Measurements from ENCODE around the gene ZFYVE26.

The ZFYVE26 gene

GRCh38 chr14:67816326-67817002 lies at the start of gene ZFYVE26 (continued):
- TF ChIP-seq ZNF175 (tag by site-specific recombination; IDR thresholded peaks at IDR 0.05) (no peak), OSR2 (tag by site-specific recombination; IDR thresholded peaks at IDR 0.05) (no peak), ZNF529 (tag by site-specific recombination; IDR thresholded peaks at IDR 0.05; ENCODE audit: insufficient replicate concordance) (no peak), ZNF341 (tag by site-specific recombination; IDR thresholded peaks at IDR 0.05; ENCODE audit: low read depth) (no peak; the same call in 1 of the 2 replicates), MZF1 (tag by site-specific recombination; IDR thresholded peaks at IDR 0.05; ENCODE audit: borderline replicate concordance) (no peak), ZNF18 (tag by site-specific recombination; IDR thresholded peaks at IDR 0.05) (no peak), ZBTB49 (tag by site-specific recombination; IDR thresholded peaks at IDR 0.05; ENCODE audit: low read depth) (no peak), ZNF404 (tag by site-specific recombination; IDR thresholded peaks at IDR 0.05) (no peak), FEZF1 (tag by site-specific recombination; IDR thresholded peaks at IDR 0.05) (no peak), ZSCAN16 (tag by site-specific recombination; IDR thresholded peaks at IDR 0.05) (no peak), YY1 (tag by site-specific recombination; IDR thresholded peaks at IDR 0.05) (peak; percentile 83), ZNF10 (tag by site-specific recombination; IDR thresholded peaks at IDR 0.05) (peak; percentile 22; the same call in 1 of the 2 replicates), ZNF654 (tag by site-specific recombination; IDR thresholded peaks at IDR 0.05; ENCODE audit: low read depth) (no peak), ZNF391 (tag by site-specific recombination; IDR thresholded peaks at IDR 0.05; ENCODE audit: borderline replicate concordance, low read depth) (no peak), ZBTB7A (tag by site-specific recombination; IDR thresholded peaks at IDR 0.05; ENCODE audit: low read depth) (no peak), ZNF768 (tag by site-specific recombination; IDR thresholded peaks at IDR 0.05) (no peak), ZFP41 (tag by site-specific recombination; IDR thresholded peaks at IDR 0.05; ENCODE audit: borderline replicate concordance) (no peak), ZSCAN5A (tag by site-specific recombination; IDR thresholded peaks at IDR 0.05) (no peak), ZNF785 (tag by site-specific recombination; IDR thresholded peaks at IDR 0.05) (no peak), ZNF777 (tag by site-specific recombination; IDR thresholded peaks at IDR 0.05; ENCODE audit: borderline replicate concordance) (no peak), ZNF580 (tag by site-specific recombination; IDR thresholded peaks at IDR 0.05) (0 out of 2 replicates have a peak, but pooled peaks have one; percentile 52), ZNF292 (tag by site-specific recombination; IDR thresholded peaks at IDR 0.05; ENCODE audit: borderline replicate concordance, low read depth) (no peak), EGR2 (tag by site-specific recombination; IDR thresholded peaks at IDR 0.05; ENCODE audit: low read depth) (no peak), CTCF (tag by site-specific recombination; IDR thresholded peaks at IDR 0.05) (no peak), ZNF266 (tag by site-specific recombination; IDR thresholded peaks at IDR 0.05; ENCODE audit: low read depth) (no peak), ZNF2 (tag by site-specific recombination; IDR thresholded peaks at IDR 0.05) (no peak), ZNF157 (tag by site-specific recombination; IDR thresholded peaks at IDR 0.05) (no peak)
- TF ChIP-seq, protein P1, sequence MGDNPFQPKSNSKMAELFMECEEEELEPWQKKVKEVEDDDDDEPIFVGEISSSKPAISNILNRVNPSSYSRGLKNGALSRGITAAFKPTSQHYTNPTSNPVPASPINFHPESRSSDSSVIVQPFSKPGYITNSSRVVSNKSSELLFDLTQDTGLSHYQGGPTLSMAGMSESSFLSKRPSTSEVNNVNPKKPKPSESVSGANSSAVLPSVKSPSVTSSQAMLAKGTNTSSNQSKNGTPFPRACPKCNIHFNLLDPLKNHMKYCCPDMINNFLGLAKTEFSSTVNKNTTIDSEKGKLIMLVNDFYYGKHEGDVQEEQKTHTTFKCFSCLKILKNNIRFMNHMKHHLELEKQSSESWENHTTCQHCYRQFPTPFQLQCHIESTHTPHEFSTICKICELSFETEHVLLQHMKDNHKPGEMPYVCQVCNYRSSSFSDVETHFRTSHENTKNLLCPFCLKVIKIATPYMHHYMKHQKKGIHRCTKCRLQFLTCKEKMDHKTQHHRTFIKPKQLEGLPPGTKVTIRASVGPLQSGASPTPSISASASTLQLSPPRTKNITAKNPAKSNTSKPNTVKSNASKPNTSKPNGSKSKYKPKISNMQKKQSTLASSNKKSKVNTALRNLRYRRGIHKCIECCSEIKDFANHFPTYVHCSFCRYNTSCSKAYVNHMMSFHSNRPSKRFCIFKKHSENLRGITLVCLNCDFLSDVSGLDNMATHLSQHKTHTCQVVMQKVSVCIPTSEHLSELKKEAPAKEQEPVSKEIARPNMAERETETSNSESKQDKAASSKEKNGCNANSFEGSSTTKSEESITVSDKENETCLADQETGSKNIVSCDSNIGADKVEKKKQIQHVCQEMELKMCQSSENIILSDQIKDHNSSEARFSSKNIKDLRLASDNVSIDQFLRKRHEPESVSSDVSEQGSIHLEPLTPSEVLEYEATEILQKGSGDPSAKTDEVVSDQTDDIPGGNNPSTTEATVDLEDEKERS (tag by site-specific recombination; IDR thresholded peaks at IDR 0.05), result no peak
- TF ChIP-seq, protein P2, sequence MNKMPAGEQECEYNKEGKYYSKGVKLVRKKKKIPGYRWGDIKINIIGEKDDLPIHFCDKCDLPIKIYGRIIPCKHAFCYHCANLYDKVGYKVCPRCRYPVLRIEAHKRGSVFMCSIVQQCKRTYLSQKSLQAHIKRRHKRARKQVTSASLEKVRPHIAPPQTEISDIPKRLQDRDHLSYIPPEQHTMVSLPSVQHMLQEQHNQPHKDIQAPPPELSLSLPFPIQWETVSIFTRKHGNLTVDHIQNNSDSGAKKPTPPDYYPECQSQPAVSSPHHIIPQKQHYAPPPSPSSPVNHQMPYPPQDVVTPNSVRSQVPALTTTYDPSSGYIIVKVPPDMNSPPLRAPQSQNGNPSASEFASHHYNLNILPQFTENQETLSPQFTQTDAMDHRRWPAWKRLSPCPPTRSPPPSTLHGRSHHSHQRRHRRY (tag by site-specific recombination; IDR thresholded peaks at IDR 0.05), result no peak
